Natural killer cell (primary cell): ENCODE results near the gene CCDC175. TPM values are rescaled to one million over a fixed set of nuclear protein-coding genes. Genes with fewer than 3 reads are reported as not detected.

Source experiments
- ATAC-seq, 3 donors: fragments of 150-1000 bp in 2 of 3; fragments of 200-7000 bp in 1 of 3; cut with Tn5 transposase; 1 replicate in 1 of 3; 2 replicates in 2 of 3; pipeline ENCODE4 v1.10.0; 2021; ENCODE audit warnings: mild to moderate bottlenecking in 2 of 3, moderate library complexity in 2 of 3
- DNase-seq, 2 donors: peaks; one replicate each; pipeline versions ENCODE4 v3.0.0 to v3.0.0-alpha.2; 2013 to 2021; ENCODE audit warnings: mixed read lengths in 1 of 2
- H3K27ac ChIP-seq: one replicate; pipeline ENCODE4 v1.5.1; 2013; ENCODE audit warnings: mild to moderate bottlenecking, low read length
- H3K27me3 ChIP-seq: one replicate; pipeline ENCODE4 v1.6.1; 2013; ENCODE audit warnings: low read length; ENCODE audit not compliant: control insufficient read depth, insufficient read depth
- H3K36me3 ChIP-seq: one replicate; pipeline ENCODE4 v1.6.1; 2013; ENCODE audit warnings: low read length; ENCODE audit not compliant: control insufficient read depth, insufficient read depth
- H3K4me1 ChIP-seq: one replicate; pipeline ENCODE4 v1.6.1; 2013; ENCODE audit warnings: low read length; ENCODE audit not compliant: control insufficient read depth, insufficient read depth
- H3K4me3 ChIP-seq: one replicate; pipeline ENCODE4 v1.5.1; 2013; ENCODE audit warnings: low read length
- H3K9me3 ChIP-seq: one replicate; pipeline ENCODE4 v1.6.1; 2013; ENCODE audit warnings: low read length; ENCODE audit not compliant: control insufficient read depth, insufficient read depth
- H3K27ac Mint-ChIP-seq, 2 donors: one replicate each; pipeline ENCODE4 v1.8.0; 2022; ENCODE audit warnings: mild to moderate bottlenecking in 2 of 2, mixed read lengths in 2 of 2, moderate library complexity in 1 of 2
- H3K27me3 Mint-ChIP-seq, 2 donors: one replicate each; pipeline ENCODE4 v1.8.0; 2022; ENCODE audit warnings: low read depth in 2 of 2, mixed read lengths in 2 of 2
- H3K36me3 Mint-ChIP-seq: one replicate; pipeline ENCODE4 v1.8.0; 2022; ENCODE audit warnings: mixed read lengths
- H3K4me1 Mint-ChIP-seq, 2 donors: one replicate each; pipeline ENCODE4 v1.8.0; 2022; ENCODE audit warnings: mixed read lengths in 2 of 2
- H3K4me3 Mint-ChIP-seq: one replicate; pipeline ENCODE4 v1.8.0; 2022; ENCODE audit warnings: mild to moderate bottlenecking, moderate library complexity, mixed read lengths
- H3K9me3 Mint-ChIP-seq, 2 donors: one replicate each; pipeline ENCODE4 v1.8.0; 2022; ENCODE audit warnings: mixed read lengths in 2 of 2
- WGBS: methylation state at CpG from one replicate; pipeline ENCODE4 v1.1.7; 2013; ENCODE audit warnings: missing lambda C conversion rate; ENCODE audit not compliant: insufficient coverage; 5-methylcytosine and 5-hydroxymethylcytosine counted together
- intact Hi-C: fragments of 100-400 bp; cut with micrococcal nuclease; formaldehyde crosslinking; loops from one replicate; pipeline ENCODE4 v1.14.2; 2022
- total RNA-seq, 4 donors: library from RNA; stranded (reverse); fragments of 120-200 nt in 1 of 4; gene quantifications; one replicate each; pipeline versions ENCODE4 v1.2.3 to v1.2.4, GENCODE V29; 2013 to 2022
- TF ChIP-seq, protein P1 (sequence below): fragments of 200-600 bp; IDR thresholded peaks from one replicate; pipeline ENCODE4 v1.8.0; 2022; ENCODE audit warnings: antibody characterized with exemption

CCDC175 gene
- total RNA-seq, 3 donors from 2014 or later (not counting 1 experiment from before 2014, with no cell fraction given): not detected

DNA sequence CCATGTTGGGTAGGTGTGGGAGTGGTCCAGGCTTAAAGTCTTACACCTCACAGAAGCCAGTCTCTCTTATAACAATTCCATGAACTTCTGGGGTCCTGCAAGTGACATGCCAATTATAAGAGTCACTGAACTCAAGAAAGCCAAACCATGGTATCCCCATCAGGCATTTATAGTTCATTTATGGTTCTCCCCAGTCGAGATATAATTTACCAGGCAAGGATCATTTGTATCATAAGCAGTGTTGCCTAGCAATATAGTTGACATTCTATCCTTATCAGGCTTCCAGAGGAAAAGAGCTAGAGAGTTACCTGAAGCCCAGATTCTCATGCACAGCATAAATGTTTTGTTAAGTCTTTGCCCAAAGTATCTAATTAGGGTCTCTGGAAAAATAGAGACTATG lies 84.2 kb downstream of the CCDC175 start:
- TF ChIP-seq, protein P1, sequence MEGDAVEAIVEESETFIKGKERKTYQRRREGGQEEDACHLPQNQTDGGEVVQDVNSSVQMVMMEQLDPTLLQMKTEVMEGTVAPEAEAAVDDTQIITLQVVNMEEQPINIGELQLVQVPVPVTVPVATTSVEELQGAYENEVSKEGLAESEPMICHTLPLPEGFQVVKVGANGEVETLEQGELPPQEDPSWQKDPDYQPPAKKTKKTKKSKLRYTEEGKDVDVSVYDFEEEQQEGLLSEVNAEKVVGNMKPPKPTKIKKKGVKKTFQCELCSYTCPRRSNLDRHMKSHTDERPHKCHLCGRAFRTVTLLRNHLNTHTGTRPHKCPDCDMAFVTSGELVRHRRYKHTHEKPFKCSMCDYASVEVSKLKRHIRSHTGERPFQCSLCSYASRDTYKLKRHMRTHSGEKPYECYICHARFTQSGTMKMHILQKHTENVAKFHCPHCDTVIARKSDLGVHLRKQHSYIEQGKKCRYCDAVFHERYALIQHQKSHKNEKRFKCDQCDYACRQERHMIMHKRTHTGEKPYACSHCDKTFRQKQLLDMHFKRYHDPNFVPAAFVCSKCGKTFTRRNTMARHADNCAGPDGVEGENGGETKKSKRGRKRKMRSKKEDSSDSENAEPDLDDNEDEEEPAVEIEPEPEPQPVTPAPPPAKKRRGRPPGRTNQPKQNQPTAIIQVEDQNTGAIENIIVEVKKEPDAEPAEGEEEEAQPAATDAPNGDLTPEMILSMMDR: no peak
- Mint-ChIP-seq H3K4me1 (peaks cover 35 to 43% of the 10 kb centered on the region in 2 donors), H3K4me3 (no peak overlapping the region), H3K27me3 (no peaks in the 10 kb centered on the region), H3K9me3 (no peaks in the 10 kb centered on the region), H3K27ac (no peak overlapping the region), H3K36me3 (peaks cover 19% of the 10 kb centered on the region)
- H3K4me3 ChIP-seq: no peak overlapping the region
- DNase-seq (no peak), ATAC-seq (no peak)
- intact Hi-C loops: no loop called here
- H3K27me3 ChIP-seq: no peaks in the 10 kb centered on the region
- H3K9me3 ChIP-seq: no peaks in the 10 kb centered on the region
- WGBS: 100% methylated on average over 1 of the region's 1 CpG
- peaks cover 69% of the 10 kb centered on the region for H3K36me3 ChIP-seq
- H3K4me1 ChIP-seq: no peaks in the 10 kb centered on the region
- H3K27ac ChIP-seq: no peak overlapping the region

DNA sequence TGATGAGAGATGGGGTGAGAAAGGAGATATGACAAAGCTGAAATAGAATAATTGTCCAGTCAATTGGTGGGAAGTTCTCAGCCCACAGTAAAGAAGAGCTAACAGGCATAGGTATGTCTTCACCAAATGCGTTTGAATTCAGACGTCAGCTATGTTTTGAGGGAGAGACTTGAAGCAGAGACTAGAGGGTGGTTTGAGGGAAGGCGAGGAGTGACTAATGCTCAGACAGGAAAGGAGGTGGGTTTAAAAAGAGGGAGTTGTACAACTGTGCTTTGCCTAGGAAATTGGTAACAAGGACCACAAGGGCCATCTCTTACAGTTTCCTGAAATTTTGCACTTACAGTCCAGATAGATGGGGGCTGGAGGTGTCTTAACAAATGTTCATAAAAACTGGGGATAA lies 85.9 kb downstream of the CCDC175 start:
- peaks cover 19% of the 10 kb centered on the region for H3K36me3 Mint-ChIP-seq
- H3K27me3 ChIP-seq: no peaks in the 10 kb centered on the region
- H3K4me3 ChIP-seq: no peak overlapping the region
- no peak overlapping the region for H3K27ac ChIP-seq
- WGBS: 89% methylated on average over 3 of the region's 3 CpGs
- peak overlapping the region in 1 of 2 donors; percentile 19 for H3K27ac Mint-ChIP-seq
- peaks cover 63% of the 10 kb centered on the region for H3K36me3 ChIP-seq
- H3K9me3 Mint-ChIP-seq: no peaks in the 10 kb centered on the region
- peaks cover under 1% of the 10 kb centered on the region for H3K4me1 ChIP-seq
- no peak overlapping the region for H3K4me3 Mint-ChIP-seq
- H3K27me3 Mint-ChIP-seq: no peaks in the 10 kb centered on the region
- DNase-seq: no peak
- H3K9me3 ChIP-seq: no peaks in the 10 kb centered on the region
- H3K4me1 Mint-ChIP-seq: peaks cover 30 to 41% of the 10 kb centered on the region in 2 donors
- TF ChIP-seq, protein P1: no peak
- ATAC-seq: no peak
- intact Hi-C loops: no loop called here

DNA sequence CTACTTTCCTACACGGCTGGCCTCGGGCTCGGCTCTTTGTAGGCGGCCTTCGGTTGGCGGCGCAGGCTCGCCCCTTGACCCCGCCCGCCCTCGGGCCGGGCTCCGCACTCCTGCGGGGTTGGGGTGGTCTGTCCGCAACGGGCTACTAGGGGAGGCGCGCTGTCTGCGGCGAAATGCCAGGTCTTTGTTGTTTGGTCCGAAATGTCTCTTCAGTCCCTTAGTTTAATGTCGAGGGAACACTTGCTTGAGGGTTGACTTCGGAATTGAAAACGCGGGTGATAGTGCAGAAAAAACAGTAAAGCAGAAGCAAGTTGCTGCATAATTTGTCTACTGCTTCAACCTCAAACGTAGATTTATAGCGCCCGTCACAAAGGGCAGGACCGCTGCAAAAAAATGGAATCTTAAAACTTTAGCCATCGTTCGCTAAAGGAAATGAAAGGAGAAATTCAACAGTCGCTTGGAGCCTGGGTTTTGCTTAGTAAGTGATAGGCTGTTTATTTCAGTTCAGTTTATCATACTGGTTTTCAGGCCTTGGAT lies 91.9 kb downstream of the CCDC175 start:
- WGBS: 0% methylated on average over 32 of the region's 32 CpGs
- Mint-ChIP-seq H3K4me1 (peaks cover 52 to 64% of the 10 kb centered on the region in 2 donors), H3K4me3 (peak overlapping the region; percentile 93)

More for the DNA sequence above, 91.9 kb downstream of the CCDC175 start:
- Histone ChIP-seq H3K27me3 (no peaks in the 10 kb centered on the region), H3K27ac (peak overlapping the region; percentile 62), H3K4me1 (peaks cover 24% of the 10 kb centered on the region), H3K4me3 (peak overlapping the region; percentile 80), H3K36me3 (peaks cover 19% of the 10 kb centered on the region), H3K9me3 (no peaks in the 10 kb centered on the region)
- intact Hi-C loops: loop anchor here (1.0 to 5.0 kb wide), 3 partner anchors 19 to 608 kb away; partner anchors contain the start of genes DAAM1, GPR135 and PCNX4
- DNase-seq (no peak), ATAC-seq (peak; percentile 64 to 75 (median 65))
- Mint-ChIP-seq H3K27me3 (no peaks in the 10 kb centered on the region), H3K36me3 (peaks cover 11% of the 10 kb centered on the region), H3K27ac (peak overlapping the region; percentile 86), H3K9me3 (no peaks in the 10 kb centered on the region)
- TF ChIP-seq, protein P1: no peak
